GM10248 (cell line): Measurements from ENCODE around the gene KIAA1217.

Experiments used
- CTCF ChIA-PET: fragments of 300-600 bp; sonication (Branson Sonifier 250); formaldehyde crosslinking; extraction: SDS; loops from one replicate; lab custom pipeline; 2021; ENCODE audit warnings: antibody characterized with exemption; lab: Yijun Ruan, JAX
- POLR2A ChIA-PET: fragments of 350-650 bp; sonication (Branson Sonifier 250); formaldehyde crosslinking; extraction: SDS; loops from one replicate; lab custom pipeline; 2020; ENCODE audit warnings: antibody characterized with exemption; lab: Yijun Ruan, JAX
- DNase-seq: peaks from one replicate; pipeline ENCODE4 v3.0.0; 2012; ENCODE audit errors: extremely low spot score
- CTCF ChIP-seq: IDR thresholded peaks from 2 replicates; pipeline ENCODE4 v1.5.1; 2012; ENCODE audit warnings: mild to moderate bottlenecking, low read depth; ENCODE audit errors: extremely low read depth, missing control alignments, control extremely low read depth

KIAA1217 gene

GRCh38 chr10:24238519-24239247 is 29.7 kb downstream of the KIAA1217 start:
- no peak for TF ChIP-seq CTCF
- ChIA-PET POLR2A (interaction anchor here (0.6 kb wide), 2 partner anchors 10 to 72 kb away, joined by 5 read pairs; no protein-coding TSS in a partner anchor), CTCF (interaction anchor here (0.9 kb wide), 1 partner anchor 10 kb away, joined by 3 read pairs; no protein-coding TSS in a partner anchor)
- no peak for DNase-seq

- CTCF ChIA-PET = interaction anchor here (0.9 kb wide), 1 partner anchor 11 kb away, joined by 3 read pairs; no protein-coding TSS in a partner anchor
- no peak for TF ChIP-seq CTCF
- POLR2A ChIA-PET = interaction anchor here (0.6 kb wide), 2 partner anchors 9 to 73 kb away, joined by 5 read pairs; no protein-coding TSS in a partner anchor
- DNase-seq = no peak
Observed at GRCh38 chr10:24239289-24240040, 30.5 kb downstream of the KIAA1217 start.

GRCh38 chr10:24240041-24240751 is 31.3 kb downstream of the KIAA1217 start:
- DNase-seq = no peak
- no peak for TF ChIP-seq CTCF
- ChIA-PET POLR2A (no interaction called here), CTCF (no interaction called here)

- TF ChIP-seq CTCF = no peak
- CTCF ChIA-PET = interaction anchor here (1.6 kb wide), 1 partner anchor 10 kb away, joined by 3 read pairs; no protein-coding TSS in a partner anchor
- DNase-seq = no peak
- POLR2A ChIA-PET = no interaction called here
Observed at GRCh38 chr10:24241536-24242040, 32.6 kb downstream of the KIAA1217 start.

GRCh38 chr10:24242562-24242961 is 33.6 kb downstream of the KIAA1217 start:
- no peak for DNase-seq
- POLR2A ChIA-PET = no interaction called here
- CTCF ChIA-PET = no interaction called here
- TF ChIP-seq CTCF = no peak

GRCh38 chr10:24246365-24246764 is 37.4 kb downstream of the KIAA1217 start:
- POLR2A ChIA-PET = no interaction called here
- no peak for TF ChIP-seq CTCF
- CTCF ChIA-PET = no interaction called here
- no peak for DNase-seq
